ENCODE results near the gene CTU2. TPM values are rescaled to one million over a fixed set of nuclear protein-coding genes. Genes with fewer than 3 reads are reported as not detected.

Gene CTU2
- total and polyA plus RNA-seq, 2 donors from 2014 or later = 11.1 to 18.8 TPM

GRCh38 chr16:88672776-88673175 is 33.5 kb upstream of the CTU2 start:
- H3K9ac ChIP-seq (ENCODE audit: low read length in 3 of 3) = no peak overlapping the region

GRCh38 chr16:88673716-88674379 is 32.5 kb upstream of the CTU2 start:
- H3K27me3 ChIP-seq (ENCODE audit: control insufficient read depth, insufficient read depth, low read length) = no peaks in the 10 kb centered on the region
- H3K4me1 ChIP-seq (ENCODE audit: control insufficient read depth in 2 of 3, insufficient read depth in 2 of 3, low read depth in 1 of 3, low read length in 3 of 3) = peaks cover 0 to 2% (median 0%) of the 10 kb centered on the region in 3 donors
- no peaks in the 10 kb centered on the region for H3K36me3 ChIP-seq (ENCODE audit: control insufficient read depth in 2 of 3, insufficient read depth in 3 of 3, low read length in 3 of 3)
- TF ChIP-seq CTCF (IDR thresholded peaks at IDR 0.05; ENCODE audit: borderline replicate concordance, extremely low read depth, insufficient read depth) = no peak
- no peak overlapping the region for H3K4me3 ChIP-seq (ENCODE audit: low read length in 3 of 3)
- no peak for FAIRE-seq
- DNase-seq = no peak
- H3K27ac ChIP-seq (ENCODE audit: low read depth in 2 of 2, low read length in 2 of 2) = no peak overlapping the region
- no peaks in the 10 kb centered on the region for H3K9me3 ChIP-seq (ENCODE audit: control insufficient read depth in 2 of 3, insufficient read depth in 1 of 3, low read length in 3 of 3)
- intact Hi-C loops (cut with DNase I) = no loop called here
- no peak overlapping the region for H3K9ac ChIP-seq (ENCODE audit: low read length in 3 of 3)

More at GRCh38 chr16:88672776-88673175, 33.5 kb upstream of the CTU2 start:
- no peak for TF ChIP-seq CTCF (IDR thresholded peaks at IDR 0.05; ENCODE audit: borderline replicate concordance, extremely low read depth, insufficient read depth)
- Histone ChIP-seq H3K27ac (ENCODE audit: low read depth in 2 of 2, low read length in 2 of 2) (no peak overlapping the region), H3K4me1 (ENCODE audit: control insufficient read depth in 2 of 3, insufficient read depth in 2 of 3, low read depth in 1 of 3, low read length in 3 of 3) (no peaks in the 10 kb centered on the region), H3K4me3 (ENCODE audit: low read length in 3 of 3) (no peak overlapping the region), H3K9me3 (ENCODE audit: control insufficient read depth in 2 of 3, insufficient read depth in 1 of 3, low read length in 3 of 3) (no peaks in the 10 kb centered on the region), H3K36me3 (ENCODE audit: control insufficient read depth in 2 of 3, insufficient read depth in 3 of 3, low read length in 3 of 3) (no peaks in the 10 kb centered on the region), H3K27me3 (ENCODE audit: control insufficient read depth, insufficient read depth, low read length) (no peaks in the 10 kb centered on the region)
- peak in 1 of 5 donors; percentile 15 for DNase-seq
- intact Hi-C loops (cut with DNase I) = no loop called here
- no peak for FAIRE-seq

- FAIRE-seq (no peak), DNase-seq (no peak)
- Histone ChIP-seq H3K9ac (ENCODE audit: low read length in 3 of 3) (no peak overlapping the region), H3K4me3 (ENCODE audit: low read length in 3 of 3) (no peak overlapping the region), H3K36me3 (ENCODE audit: control insufficient read depth in 2 of 3, insufficient read depth in 3 of 3, low read length in 3 of 3) (no peaks in the 10 kb centered on the region), H3K4me1 (ENCODE audit: control insufficient read depth in 2 of 3, insufficient read depth in 2 of 3, low read depth in 1 of 3, low read length in 3 of 3) (peaks cover 0 to 2% (median 0%) of the 10 kb centered on the region in 3 donors), H3K27me3 (ENCODE audit: control insufficient read depth, insufficient read depth, low read length) (peaks cover 2% of the 10 kb centered on the region), H3K27ac (ENCODE audit: low read depth in 2 of 2, low read length in 2 of 2) (no peak overlapping the region), H3K9me3 (ENCODE audit: control insufficient read depth in 2 of 3, insufficient read depth in 1 of 3, low read length in 3 of 3) (no peaks in the 10 kb centered on the region)
- intact Hi-C loops (cut with DNase I) = no loop called here
- no peak for TF ChIP-seq CTCF (IDR thresholded peaks at IDR 0.05; ENCODE audit: borderline replicate concordance, extremely low read depth, insufficient read depth)
Measured at GRCh38 chr16:88676502-88677242, 29.6 kb upstream of the CTU2 start.

All from kidney (tissue), 14 donors.